ENCODE data around the gene PPP2R5C. TPM values are rescaled to one million over a fixed set of nuclear protein-coding genes. Genes with fewer than 3 reads are reported as not detected.

PPP2R5C gene
- total RNA-seq, 1 donor from 2014 or later, result 63.5 TPM

GRCh38 chr14:101855958-101856357 is 94.4 kb downstream of the PPP2R5C start:
- no peak overlapping the region for H3K4me3 ChIP-seq (ENCODE audit: low read depth, low read length)
- no peak for TF ChIP-seq CTCF (conservative IDR thresholded peaks at IDR 0.05; ENCODE audit: low read depth, low read length)
- DNase-seq (ENCODE audit: low read depth), result no peak

- DNase-seq (ENCODE audit: low read depth), result no peak
- no peak for TF ChIP-seq CTCF (conservative IDR thresholded peaks at IDR 0.05; ENCODE audit: low read depth, low read length)
- H3K4me3 ChIP-seq (ENCODE audit: low read depth, low read length), result no peak overlapping the region
These were observed 95.0 kb downstream of the PPP2R5C start for GRCh38 chr14:101856536-101856935.

GRCh38 chr14:101857226-101857625 is 95.7 kb downstream of the PPP2R5C start:
- DNase-seq (ENCODE audit: low read depth), result no peak
- H3K4me3 ChIP-seq (ENCODE audit: low read depth, low read length), result no peak overlapping the region
- TF ChIP-seq CTCF (conservative IDR thresholded peaks at IDR 0.05; ENCODE audit: low read depth, low read length), result no peak

- no peak for DNase-seq (ENCODE audit: low read depth)
- TF ChIP-seq CTCF (conservative IDR thresholded peaks at IDR 0.05; ENCODE audit: low read depth, low read length), result no peak
- H3K4me3 ChIP-seq (ENCODE audit: low read depth, low read length), result no peak overlapping the region
These were observed 97.5 kb downstream of the PPP2R5C start for GRCh38 chr14:101858791-101859537.

- TF ChIP-seq CTCF (conservative IDR thresholded peaks at IDR 0.05; ENCODE audit: low read depth, low read length), result no peak
- no peak for DNase-seq (ENCODE audit: low read depth)
- no peak overlapping the region for H3K4me3 ChIP-seq (ENCODE audit: low read depth, low read length)
These were observed 98.0 kb downstream of the PPP2R5C start for GRCh38 chr14:101859538-101859902.

- no peak for DNase-seq (ENCODE audit: low read depth)
- TF ChIP-seq CTCF (conservative IDR thresholded peaks at IDR 0.05; ENCODE audit: low read depth, low read length), result no peak
- no peak overlapping the region for H3K4me3 ChIP-seq (ENCODE audit: low read depth, low read length)
These were observed 98.4 kb downstream of the PPP2R5C start for GRCh38 chr14:101859958-101860357.

GRCh38 chr14:101861464-101861863 is 100.0 kb downstream of the PPP2R5C start:
- H3K4me3 ChIP-seq (ENCODE audit: low read depth, low read length), result no peak overlapping the region
- TF ChIP-seq CTCF (conservative IDR thresholded peaks at IDR 0.05; ENCODE audit: low read depth, low read length), result no peak

More at GRCh38 chr14:101861464-101861863, 100.0 kb downstream of the PPP2R5C start:
- DNase-seq (ENCODE audit: low read depth), result no peak

All from epithelial cell of proximal tubule (primary cell).